ENCODE data around the gene TUBB8B.
"Not testable (repeated sequence)": the region's sequence is repeated elsewhere in the genome, so short reads cannot be mapped to it uniquely, and the experiment has no call there.

- TF ChIP-seq, protein P1, sequence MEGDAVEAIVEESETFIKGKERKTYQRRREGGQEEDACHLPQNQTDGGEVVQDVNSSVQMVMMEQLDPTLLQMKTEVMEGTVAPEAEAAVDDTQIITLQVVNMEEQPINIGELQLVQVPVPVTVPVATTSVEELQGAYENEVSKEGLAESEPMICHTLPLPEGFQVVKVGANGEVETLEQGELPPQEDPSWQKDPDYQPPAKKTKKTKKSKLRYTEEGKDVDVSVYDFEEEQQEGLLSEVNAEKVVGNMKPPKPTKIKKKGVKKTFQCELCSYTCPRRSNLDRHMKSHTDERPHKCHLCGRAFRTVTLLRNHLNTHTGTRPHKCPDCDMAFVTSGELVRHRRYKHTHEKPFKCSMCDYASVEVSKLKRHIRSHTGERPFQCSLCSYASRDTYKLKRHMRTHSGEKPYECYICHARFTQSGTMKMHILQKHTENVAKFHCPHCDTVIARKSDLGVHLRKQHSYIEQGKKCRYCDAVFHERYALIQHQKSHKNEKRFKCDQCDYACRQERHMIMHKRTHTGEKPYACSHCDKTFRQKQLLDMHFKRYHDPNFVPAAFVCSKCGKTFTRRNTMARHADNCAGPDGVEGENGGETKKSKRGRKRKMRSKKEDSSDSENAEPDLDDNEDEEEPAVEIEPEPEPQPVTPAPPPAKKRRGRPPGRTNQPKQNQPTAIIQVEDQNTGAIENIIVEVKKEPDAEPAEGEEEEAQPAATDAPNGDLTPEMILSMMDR (IDR thresholded peaks at IDR 0.05) = not testable (repeated sequence)
- TF ChIP-seq EP300, POLR2A (IDR thresholded peaks at IDR 0.05): not testable (repeated sequence)
Observed at GRCh38 chr18:80881-81280, 31.5 kb upstream of the TUBB8B start.

Measured in gastroesophageal sphincter (tissue), 3 donors.